Mesendoderm (in vitro differentiated cells): ENCODE results near the gene BNIP3.

Experiments used
- DNase-seq: peaks from one replicate; pipeline ENCODE4 v3.0.0; 2013
- H2AK5ac ChIP-seq: 2 replicates; pipeline ENCODE4 v1.6.1; 2013; ENCODE audit warnings: low read length, inconsistent platforms
- H2BK120ac ChIP-seq: 2 replicates; pipeline ENCODE4 v1.6.1; 2013; ENCODE audit warnings: low read depth, mild to moderate bottlenecking, low read length, moderate library complexity, mixed read lengths
- H2BK15ac ChIP-seq: replicated peaks from 2 replicates; pipeline ENCODE4 v1.6.1; 2013; ENCODE audit warnings: low read depth, mild to moderate bottlenecking, moderate library complexity
- H2BK5ac ChIP-seq: 2 replicates; pipeline ENCODE4 v1.6.1; 2013; ENCODE audit warnings: low read length, inconsistent platforms
- H3K18ac ChIP-seq: 2 replicates; pipeline ENCODE4 v1.6.1; 2013; ENCODE audit warnings: mild to moderate bottlenecking, low read length, mixed read lengths
- H3K23ac ChIP-seq: one replicate; pipeline ENCODE4 v1.6.1; 2013; ENCODE audit warnings: low read length
- H3K27ac ChIP-seq: 2 replicates; pipeline ENCODE4 v1.5.1; 2013; ENCODE audit warnings: low read depth, mild to moderate bottlenecking, inconsistent platforms, low read length, moderate library complexity
- H3K27me3 ChIP-seq: 2 replicates; pipeline ENCODE4 v1.6.1; 2013; ENCODE audit warnings: low read length, control low read depth, mild to moderate bottlenecking, inconsistent platforms; ENCODE audit not compliant: insufficient read depth, poor library complexity
- H3K36me3 ChIP-seq: 2 replicates; pipeline ENCODE4 v1.6.1; 2013; ENCODE audit warnings: low read length, inconsistent platforms; ENCODE audit not compliant: control insufficient read depth, insufficient read depth
- H3K4ac ChIP-seq: one replicate; pipeline ENCODE4 v1.6.1; 2013; ENCODE audit warnings: low read depth, mild to moderate bottlenecking, low read length, moderate library complexity
- H3K4me1 ChIP-seq: 2 replicates; pipeline ENCODE4 v1.6.1; 2013; ENCODE audit warnings: low read depth, low read length, inconsistent platforms; ENCODE audit not compliant: control insufficient read depth
- H3K4me2 ChIP-seq: 2 replicates; pipeline ENCODE4 v1.6.1; 2013; ENCODE audit warnings: low read length
- H3K4me3 ChIP-seq: 2 replicates; pipeline ENCODE4 v1.5.1; 2013; ENCODE audit warnings: mild to moderate bottlenecking, low read length
- H3K56ac ChIP-seq: one replicate; pipeline ENCODE4 v1.6.1; 2013; ENCODE audit warnings: low read length
- H3K79me1 ChIP-seq: 2 replicates; pipeline ENCODE4 v1.6.1; 2013; ENCODE audit warnings: low read length, inconsistent platforms
- H3K79me2 ChIP-seq: 2 replicates; pipeline ENCODE4 v1.6.1; 2013; ENCODE audit warnings: mild to moderate bottlenecking, low read length; ENCODE audit not compliant: control insufficient read depth, insufficient read depth
- H3K9ac ChIP-seq: 2 replicates; pipeline ENCODE4 v1.6.1; 2013; ENCODE audit warnings: low read length, inconsistent platforms
- H4K5ac ChIP-seq: one replicate; pipeline ENCODE4 v1.6.1; 2013; ENCODE audit warnings: low read length
- H4K8ac ChIP-seq: one replicate; pipeline ENCODE4 v1.6.1; 2013; ENCODE audit warnings: low read depth, mild to moderate bottlenecking, control low read depth, low read length, moderate library complexity
- WGBS: extraction: QIAGEN DNeasy Blood & Tissue Kit; methylation state at CpG from one replicate; pipeline ENCODE4 v1.1.7; 2013; ENCODE audit warnings: low lambda C conversion rate, missing lambda C conversion rate; ENCODE audit not compliant: insufficient coverage; ENCODE audit errors: extremely low coverage; 5-methylcytosine and 5-hydroxymethylcytosine counted together

The BNIP3 gene

GRCh38 chr10:131978366-131978765 is 3.4 kb downstream of the BNIP3 start:
- Histone ChIP-seq H3K9ac (peak overlapping the region; percentile 10), H3K23ac (no peak overlapping the region), H3K4ac (no peak overlapping the region), H2BK15ac (no peak overlapping the region), H3K36me3 (no peaks in the 10 kb centered on the region), H3K56ac (no peak overlapping the region), H3K27me3 (peaks cover 9% of the 10 kb centered on the region), H3K18ac (no peak overlapping the region), H3K4me2 (peak overlapping the region; percentile 10), H4K5ac (peak overlapping the region; percentile 24), H2AK5ac (no peak overlapping the region), H3K79me1 (peaks cover 2% of the 10 kb centered on the region), H2BK5ac (no peak overlapping the region), H4K8ac (no peak overlapping the region), H3K27ac (no peak overlapping the region), H3K4me3 (no peak overlapping the region), H2BK120ac (no peak overlapping the region), H3K4me1 (peaks cover 9% of the 10 kb centered on the region), H3K79me2 (no peaks in the 10 kb centered on the region)
- no CpG with 5 or more reads among the region's 3 CpGs for WGBS
- no peak for DNase-seq

- H3K27me3 ChIP-seq = peaks cover 5% of the 10 kb centered on the region
- DNase-seq = no peak
- no peak overlapping the region for H3K56ac ChIP-seq
- H2AK5ac ChIP-seq = no peak overlapping the region
- no peak overlapping the region for H4K5ac ChIP-seq
- no peaks in the 10 kb centered on the region for H3K36me3 ChIP-seq
- H3K9ac ChIP-seq = no peak overlapping the region
- H2BK120ac ChIP-seq = no peak overlapping the region
- H3K79me2 ChIP-seq = no peaks in the 10 kb centered on the region
- peaks cover 2% of the 10 kb centered on the region for H3K79me1 ChIP-seq
- no peak overlapping the region for H3K27ac ChIP-seq
- peaks cover 9% of the 10 kb centered on the region for H3K4me1 ChIP-seq
- no peak overlapping the region for H3K4ac ChIP-seq
- H4K8ac ChIP-seq = no peak overlapping the region
- no peak overlapping the region for H2BK15ac ChIP-seq
- no peak overlapping the region for H3K23ac ChIP-seq
- H3K18ac ChIP-seq = no peak overlapping the region
- no peak overlapping the region for H2BK5ac ChIP-seq
- H3K4me3 ChIP-seq = no peak overlapping the region
- H3K4me2 ChIP-seq = no peak overlapping the region
- no CpG with 5 or more reads among the region's 13 CpGs for WGBS
Observed at GRCh38 chr10:131977323-131978096, 4.2 kb downstream of the BNIP3 start.

GRCh38 chr10:131975796-131976195 is 5.9 kb downstream of the BNIP3 start:
- Histone ChIP-seq H2BK120ac (no peak overlapping the region), H3K4ac (no peak overlapping the region), H4K8ac (no peak overlapping the region), H3K9ac (no peak overlapping the region), H3K27me3 (peaks cover under 1% of the 10 kb centered on the region), H2BK5ac (no peak overlapping the region), H3K36me3 (peaks cover 3% of the 10 kb centered on the region), H2AK5ac (no peak overlapping the region), H4K5ac (no peak overlapping the region), H3K4me2 (no peak overlapping the region), H3K4me1 (peaks cover 9% of the 10 kb centered on the region), H3K18ac (no peak overlapping the region), H3K27ac (no peak overlapping the region), H3K79me2 (no peaks in the 10 kb centered on the region), H3K56ac (no peak overlapping the region), H3K4me3 (no peak overlapping the region), H2BK15ac (no peak overlapping the region), H3K79me1 (peaks cover 4% of the 10 kb centered on the region), H3K23ac (no peak overlapping the region)
- no CpG with 5 or more reads among the region's 10 CpGs for WGBS
- DNase-seq = no peak

GRCh38 chr10:131975003-131975402 is 6.7 kb downstream of the BNIP3 start:
- Histone ChIP-seq H3K23ac (no peak overlapping the region), H2AK5ac (no peak overlapping the region), H3K56ac (no peak overlapping the region), H3K4me1 (peaks cover 9% of the 10 kb centered on the region), H4K5ac (no peak overlapping the region), H4K8ac (no peak overlapping the region), H3K4me3 (no peak overlapping the region), H3K18ac (no peak overlapping the region), H3K36me3 (peaks cover 3% of the 10 kb centered on the region), H3K27ac (no peak overlapping the region), H3K27me3 (no peaks in the 10 kb centered on the region), H3K79me2 (no peaks in the 10 kb centered on the region), H3K9ac (no peak overlapping the region), H3K4ac (no peak overlapping the region), H2BK5ac (no peak overlapping the region), H3K4me2 (no peak overlapping the region), H2BK15ac (no peak overlapping the region), H2BK120ac (no peak overlapping the region), H3K79me1 (peaks cover 4% of the 10 kb centered on the region)
- no peak for DNase-seq
- WGBS = no CpG with 5 or more reads among the region's 6 CpGs

- no peak overlapping the region for H3K4me3 ChIP-seq
- H2AK5ac ChIP-seq = no peak overlapping the region
- no CpG with 5 or more reads among the region's 14 CpGs for whole genome bisulfite sequencing
- H2BK120ac ChIP-seq = no peak overlapping the region
- H3K4me1 ChIP-seq = peaks cover 9% of the 10 kb centered on the region
- H2BK15ac ChIP-seq = no peak overlapping the region
- peaks cover 3% of the 10 kb centered on the region for H3K36me3 ChIP-seq
- H3K4ac ChIP-seq = no peak overlapping the region
- no peak overlapping the region for H3K27ac ChIP-seq
- H3K79me2 ChIP-seq = no peaks in the 10 kb centered on the region
- no peak overlapping the region for H3K9ac ChIP-seq
- H3K18ac ChIP-seq = no peak overlapping the region
- no peak for DNase-seq
- no peaks in the 10 kb centered on the region for H3K27me3 ChIP-seq
- H3K4me2 ChIP-seq = no peak overlapping the region
- H2BK5ac ChIP-seq = no peak overlapping the region
- H3K79me1 ChIP-seq = peaks cover 4% of the 10 kb centered on the region
- no peak overlapping the region for H4K8ac ChIP-seq
- H3K23ac ChIP-seq = no peak overlapping the region
- H3K56ac ChIP-seq = no peak overlapping the region
- H4K5ac ChIP-seq = no peak overlapping the region
Observed at GRCh38 chr10:131974034-131974817, 7.5 kb downstream of the BNIP3 start.
